Astrocyte (in vitro differentiated cells and primary cell): ENCODE data around the gene C19orf25.
A peak's percentile ranks its signal among the peaks of the same experiment; 100 is the strongest.

ENCODE experiments used
- CTCF ChIP-seq: IDR thresholded peaks from 2 replicates; pipeline ENCODE4 v1.5.1; 2011; ENCODE audit warnings: low read depth, mild to moderate bottlenecking, inconsistent platforms, low read length, moderate library complexity; ENCODE audit not compliant: insufficient read depth
- EZH2 ChIP-seq: IDR thresholded peaks from 2 replicates; pipeline ENCODE4 v1.6.1; 2012; ENCODE audit warnings: mild to moderate bottlenecking, low read length, inconsistent platforms; ENCODE audit not compliant: insufficient read depth

- TF ChIP-seq CTCF, result no peak
- peak; percentile 67 for TF ChIP-seq EZH2
These were observed 26.9 kb downstream of the C19orf25 start for GRCh38 chr19:1451916-1452801.
